Fibroblast of lung (primary cell): ENCODE results near the gene IDH2. TPM values are rescaled to one million over a fixed set of nuclear protein-coding genes. Genes with fewer than 3 reads are reported as not detected.
A peak's percentile ranks its signal among the peaks of the same experiment; 100 is the strongest.

ENCODE experiments used
- DNase-seq, 2 donors: peaks; one replicate each; pipeline versions ENCODE4 v3.0.0 to v3.0.0-alpha.2; 2010; ENCODE audit warnings: low read depth in 2 of 2
- H2AFZ ChIP-seq: 2 replicates; pipeline ENCODE4 v1.5.1; 2012; ENCODE audit warnings: low read length, control low read depth, inconsistent platforms
- H3K27ac ChIP-seq: 2 replicates; pipeline ENCODE4 v1.5.1; 2011; ENCODE audit warnings: low read length, control low read depth; ENCODE audit not compliant: insufficient read depth
- H3K27me3 ChIP-seq: 2 replicates; pipeline ENCODE4 v1.5.1; 2011; ENCODE audit warnings: mild to moderate bottlenecking, low read length; ENCODE audit not compliant: control insufficient read depth, insufficient read depth
- H3K36me3 ChIP-seq: 2 replicates; pipeline ENCODE4 v1.5.1; 2011; ENCODE audit warnings: low read length; ENCODE audit not compliant: control insufficient read depth, insufficient read depth
- H3K4me1 ChIP-seq: 2 replicates; pipeline ENCODE4 v1.5.1; 2011; ENCODE audit warnings: low read length; ENCODE audit not compliant: control insufficient read depth, insufficient read depth; ENCODE audit errors: extremely low read depth
- H3K4me2 ChIP-seq: 2 replicates; pipeline ENCODE4 v1.5.1; 2011; ENCODE audit warnings: low read length, control low read depth; ENCODE audit not compliant: insufficient read depth; ENCODE audit errors: extremely low read depth
- H3K4me3 ChIP-seq, 4 experiments: fragments of 200-600 bp in 1 of 4; sonication (generic) in 1 of 4; replicated peaks in 1 of 4; 2 replicates each; pipeline ENCODE4 v1.5.1; 2011 to 2016; ENCODE audit warnings: low read length in 4 of 4, low read depth in 3 of 4, mild to moderate bottlenecking in 3 of 4, control low read depth in 2 of 4, inconsistent platforms in 1 of 4, mixed read lengths in 1 of 4; ENCODE audit not compliant: insufficient read depth in 1 of 4; ENCODE audit errors: control extremely low read depth in 1 of 4
- H3K79me2 ChIP-seq: 2 replicates; pipeline ENCODE4 v1.5.1; 2012; ENCODE audit warnings: mild to moderate bottlenecking, low read length, inconsistent platforms; ENCODE audit not compliant: control insufficient read depth, insufficient read depth
- H3K9ac ChIP-seq: 2 replicates; pipeline ENCODE4 v1.5.1; 2011; ENCODE audit warnings: mild to moderate bottlenecking, low read length, control low read depth; ENCODE audit not compliant: insufficient read depth
- H3K9me3 ChIP-seq: 2 replicates; pipeline ENCODE4 v1.5.1; 2012; ENCODE audit warnings: low read depth, low read length; ENCODE audit not compliant: control insufficient read depth, insufficient read depth
- H4K20me1 ChIP-seq: 2 replicates; pipeline ENCODE4 v1.5.1; 2011; ENCODE audit warnings: low read length; ENCODE audit not compliant: control insufficient read depth, insufficient read depth; ENCODE audit errors: extremely low read depth
- CTCF ChIP-seq, 2 donors: IDR thresholded peaks in 1 of 2; conservative IDR thresholded peaks in 1 of 2; 1 replicate in 1 of 2; 2 replicates in 1 of 2; pipeline ENCODE4 v1.5.1; 2011 to 2012; ENCODE audit warnings: low read length in 2 of 2, control low read depth in 1 of 2, inconsistent platforms in 1 of 2, low read depth in 1 of 2, mild to moderate bottlenecking in 1 of 2
- EZH2 ChIP-seq: IDR thresholded peaks from 2 replicates; pipeline ENCODE4 v1.5.1; 2012; ENCODE audit warnings: low read length, control low read depth, mild to moderate bottlenecking; ENCODE audit errors: missing control alignments
- polyA plus RNA-seq, 2 donors: library from polyadenylated mRNA; depleted of rRNA in 1 of 2; stranded (reverse) in 1 of 2; unstranded in 1 of 2; fragments of >200 nt; gene quantifications; 2 replicates each; pipeline ENCODE4 v1.2.1, GENCODE V29; 2011 to 2012; ENCODE audit warnings: missing spikeins in 1 of 2
- total RNA-seq: library from RNA; depleted of rRNA; stranded (reverse); fragments of >200 nt; gene quantifications from 2 replicates; pipeline ENCODE4 v1.2.1, GENCODE V29; 2014

IDH2 gene
- total and polyA plus RNA-seq, 2 donors (not counting 1 experiment from before 2014, with no cell fraction given): 47.9 to 66.0 TPM

GRCh38 chr15:90091156-90091931 is 10.9 kb downstream of the IDH2 start:
- no peaks in the 10 kb centered on the region for H3K4me1 ChIP-seq
- H3K9ac ChIP-seq: no peak overlapping the region
- H3K4me3 ChIP-seq: no peak overlapping the region
- no peaks in the 10 kb centered on the region for H4K20me1 ChIP-seq
- no peak for DNase-seq
- no peaks in the 10 kb centered on the region for H3K79me2 ChIP-seq
- no peak overlapping the region for H3K27ac ChIP-seq
- no peaks in the 10 kb centered on the region for H3K27me3 ChIP-seq
- no peak for TF ChIP-seq CTCF (conservative IDR thresholded peaks at IDR 0.05 in 1 of 2, IDR thresholded peaks at IDR 0.05 in 1 of 2; ENCODE audit: low read depth in 1 of 2, low read length in 2 of 2)
- no peak for TF ChIP-seq EZH2
- no peaks in the 10 kb centered on the region for H3K36me3 ChIP-seq
- H3K9me3 ChIP-seq: no peaks in the 10 kb centered on the region
- H2AFZ ChIP-seq: no peak overlapping the region
- no peak overlapping the region for H3K4me2 ChIP-seq

GRCh38 chr15:90090226-90090848 is 11.9 kb downstream of the IDH2 start:
- Histone ChIP-seq H3K4me3 (no peak overlapping the region), H3K27ac (no peak overlapping the region), H3K36me3 (no peaks in the 10 kb centered on the region), H3K27me3 (no peaks in the 10 kb centered on the region), H3K4me2 (no peak overlapping the region), H3K9me3 (no peaks in the 10 kb centered on the region), H3K79me2 (no peaks in the 10 kb centered on the region), H3K9ac (no peak overlapping the region), H4K20me1 (no peaks in the 10 kb centered on the region), H2AFZ (no peak overlapping the region), H3K4me1 (no peaks in the 10 kb centered on the region)
- no peak for DNase-seq
- TF ChIP-seq CTCF (conservative IDR thresholded peaks at IDR 0.05 in 1 of 2, IDR thresholded peaks at IDR 0.05 in 1 of 2; ENCODE audit: low read depth in 1 of 2, low read length in 2 of 2): no peak
- no peak for TF ChIP-seq EZH2

- H3K4me3 ChIP-seq: no peak overlapping the region
- peaks cover 5% of the 10 kb centered on the region for H3K36me3 ChIP-seq
- no peaks in the 10 kb centered on the region for H3K9me3 ChIP-seq
- no peaks in the 10 kb centered on the region for H3K79me2 ChIP-seq
- no peaks in the 10 kb centered on the region for H3K27me3 ChIP-seq
- no peak overlapping the region for H3K27ac ChIP-seq
- no peaks in the 10 kb centered on the region for H3K4me1 ChIP-seq
- no peak overlapping the region for H3K9ac ChIP-seq
- H4K20me1 ChIP-seq: no peaks in the 10 kb centered on the region
- TF ChIP-seq EZH2: no peak
- peak; percentile 27 to 32 for TF ChIP-seq CTCF (conservative IDR thresholded peaks at IDR 0.05 in 1 of 2, IDR thresholded peaks at IDR 0.05 in 1 of 2; ENCODE audit: low read depth in 1 of 2, low read length in 2 of 2)
- H3K4me2 ChIP-seq: no peak overlapping the region
- DNase-seq: peak in 1 of 2 donors; percentile 38
- H2AFZ ChIP-seq: no peak overlapping the region
These were observed 14.7 kb downstream of the IDH2 start for GRCh38 chr15:90087454-90088154.
